Coronary artery (tissue), 2 donors: Measurements from ENCODE around the gene PRPF39.

ENCODE experiments used
- DNase-seq: peaks from one replicate; pipeline ENCODE4 v3.0.0-alpha.2; 2017; ENCODE audit warnings: low spot score
- H3K27ac ChIP-seq, 2 donors: fragments of 200-600 bp; sonication (generic); one replicate each; pipeline ENCODE4 v1.5.1; 2016 to 2019
- H3K4me3 ChIP-seq: fragments of 200-600 bp; sonication (generic); 2 replicates; pipeline ENCODE4 v1.5.1; 2016; ENCODE audit warnings: mild to moderate bottlenecking, moderate library complexity
- TF ChIP-seq, protein P1 (sequence below): fragments of 200-600 bp; sonication (generic); IDR thresholded peaks from one replicate; pipeline ENCODE4 v1.5.1; 2019; ENCODE audit warnings: antibody characterized with exemption

The PRPF39 gene

DNA sequence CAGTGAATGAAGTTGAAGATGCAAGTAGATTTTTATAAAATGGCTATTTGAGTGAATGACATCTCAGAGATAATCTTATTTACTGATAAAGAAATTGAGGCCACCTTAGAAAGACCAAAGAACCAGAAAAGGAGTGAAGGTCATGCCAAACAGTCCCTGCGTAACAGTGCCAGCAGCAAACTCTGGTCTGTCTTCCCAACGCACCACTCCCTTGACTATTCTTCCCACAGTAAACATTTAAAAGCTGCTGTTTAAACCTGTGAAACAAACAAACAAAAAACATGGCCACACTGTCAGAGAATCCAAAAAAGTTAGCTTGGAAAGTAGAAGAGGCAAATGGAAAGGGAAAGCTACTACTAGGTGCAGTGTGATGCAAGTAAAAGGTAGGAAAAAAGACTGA is 1.5 kb upstream of the PRPF39 start:
- DNase-seq, result no peak
- H3K27ac ChIP-seq, result no peak overlapping the region
- TF ChIP-seq, protein P1, sequence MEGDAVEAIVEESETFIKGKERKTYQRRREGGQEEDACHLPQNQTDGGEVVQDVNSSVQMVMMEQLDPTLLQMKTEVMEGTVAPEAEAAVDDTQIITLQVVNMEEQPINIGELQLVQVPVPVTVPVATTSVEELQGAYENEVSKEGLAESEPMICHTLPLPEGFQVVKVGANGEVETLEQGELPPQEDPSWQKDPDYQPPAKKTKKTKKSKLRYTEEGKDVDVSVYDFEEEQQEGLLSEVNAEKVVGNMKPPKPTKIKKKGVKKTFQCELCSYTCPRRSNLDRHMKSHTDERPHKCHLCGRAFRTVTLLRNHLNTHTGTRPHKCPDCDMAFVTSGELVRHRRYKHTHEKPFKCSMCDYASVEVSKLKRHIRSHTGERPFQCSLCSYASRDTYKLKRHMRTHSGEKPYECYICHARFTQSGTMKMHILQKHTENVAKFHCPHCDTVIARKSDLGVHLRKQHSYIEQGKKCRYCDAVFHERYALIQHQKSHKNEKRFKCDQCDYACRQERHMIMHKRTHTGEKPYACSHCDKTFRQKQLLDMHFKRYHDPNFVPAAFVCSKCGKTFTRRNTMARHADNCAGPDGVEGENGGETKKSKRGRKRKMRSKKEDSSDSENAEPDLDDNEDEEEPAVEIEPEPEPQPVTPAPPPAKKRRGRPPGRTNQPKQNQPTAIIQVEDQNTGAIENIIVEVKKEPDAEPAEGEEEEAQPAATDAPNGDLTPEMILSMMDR, result no peak
- no peak overlapping the region for H3K4me3 ChIP-seq

DNA sequence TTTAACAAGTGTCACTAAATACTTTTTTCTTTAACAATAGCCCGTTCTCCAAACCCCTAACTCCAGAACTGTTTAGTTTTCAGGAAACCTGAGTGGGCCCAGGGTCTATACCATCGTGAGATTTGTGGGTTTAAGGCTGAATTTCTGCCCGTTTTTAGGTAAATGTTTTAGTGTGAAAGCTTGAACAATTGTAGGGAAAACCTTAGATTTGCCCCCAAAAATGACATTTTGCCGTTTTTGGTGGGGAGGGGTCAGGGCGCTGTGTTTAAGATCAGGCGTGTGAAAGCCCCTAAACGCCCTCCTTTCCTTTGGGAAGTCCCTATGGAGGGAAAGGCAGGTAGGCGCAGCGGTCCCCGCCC is 320 bp upstream of the PRPF39 start:
- TF ChIP-seq, protein P1, result no peak
- no peak for DNase-seq
- H3K4me3 ChIP-seq, result peak overlapping the region; percentile 80
- peak overlapping the region; percentile 54 to 87 for H3K27ac ChIP-seq

- H3K27ac ChIP-seq, result peak overlapping the region; percentile 73 to 87
- DNase-seq, result no peak
- peak overlapping the region; percentile 80 for H3K4me3 ChIP-seq
- TF ChIP-seq, protein P1, result no peak
Observed at GRCh38 chr14:45084946-45085346, 1.0 kb downstream of the PRPF39 start.

- TF ChIP-seq, protein P1, result no peak
- H3K27ac ChIP-seq, result no peak overlapping the region
- H3K4me3 ChIP-seq, result no peak overlapping the region
- DNase-seq, result no peak
Observed at GRCh38 chr14:45089813-45090212, 5.9 kb downstream of the PRPF39 start.

DNA sequence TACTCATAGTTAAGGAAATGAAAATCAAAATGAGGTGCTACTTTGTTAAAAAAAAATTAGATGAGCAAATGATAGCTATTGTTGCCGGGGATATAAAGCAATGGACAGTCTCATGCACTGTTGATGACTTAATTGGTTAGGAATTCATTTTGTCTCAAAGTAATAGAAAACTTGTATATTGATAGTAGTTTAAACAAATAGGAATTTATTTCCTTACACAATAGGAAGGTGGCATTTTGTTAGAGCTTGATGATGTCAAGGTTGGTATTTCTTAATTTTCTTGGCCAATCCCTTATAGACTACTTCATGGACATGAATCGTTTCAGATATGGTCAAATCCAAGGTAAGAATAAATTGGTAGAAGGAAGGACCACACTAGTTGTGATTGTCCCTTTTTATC is 7.8 kb downstream of the PRPF39 start:
- no peak overlapping the region for H3K4me3 ChIP-seq
- TF ChIP-seq, protein P1, result no peak
- DNase-seq, result no peak
- no peak overlapping the region for H3K27ac ChIP-seq

DNA sequence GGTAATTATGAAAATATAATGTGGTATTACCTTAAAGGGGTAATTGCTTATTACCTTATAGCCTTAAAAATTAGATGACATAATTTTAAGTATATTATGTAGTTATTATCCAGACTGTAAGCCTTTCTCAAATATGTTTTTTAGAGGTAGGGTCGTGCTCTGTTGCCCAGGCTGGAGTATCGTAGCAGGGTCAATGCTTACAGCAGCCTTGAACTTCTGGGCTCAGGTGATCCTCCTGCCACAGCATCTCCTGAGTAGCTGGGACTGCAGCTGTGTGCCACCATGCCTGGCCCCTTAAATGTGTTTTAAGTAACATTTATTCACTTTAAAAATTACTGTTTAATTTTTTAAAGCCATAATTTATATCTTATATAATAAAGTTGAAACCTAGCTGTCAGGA is 10.4 kb downstream of the PRPF39 start:
- TF ChIP-seq, protein P1, result no peak
- no peak overlapping the region for H3K4me3 ChIP-seq

DNA sequence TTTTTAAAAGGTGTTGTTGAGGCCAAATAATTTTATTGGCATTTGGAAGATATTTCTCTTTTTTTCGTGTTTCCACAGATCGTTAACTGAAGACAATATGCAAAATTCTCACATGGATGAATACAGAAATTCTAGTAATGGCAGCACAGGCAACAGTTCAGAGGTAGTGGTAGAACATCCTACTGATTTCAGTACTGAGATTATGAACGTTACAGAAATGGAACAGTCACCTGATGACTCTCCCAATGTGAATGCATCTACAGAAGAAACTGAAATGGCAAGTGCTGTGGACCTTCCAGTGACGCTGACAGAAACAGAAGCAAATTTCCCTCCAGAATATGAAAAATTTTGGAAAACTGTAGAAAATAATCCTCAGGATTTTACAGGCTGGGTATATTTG is 11.2 kb downstream of the PRPF39 start:
- no peak for DNase-seq
- TF ChIP-seq, protein P1, result no peak
- H3K27ac ChIP-seq, result no peak overlapping the region
- no peak overlapping the region for H3K4me3 ChIP-seq

More for the DNA sequence above, 10.4 kb downstream of the PRPF39 start:
- no peak overlapping the region for H3K27ac ChIP-seq
- no peak for DNase-seq
